ENCODE results near the gene UCN. TPM values are rescaled to one million over a fixed set of nuclear protein-coding genes. Genes with fewer than 3 reads are reported as not detected.

Gene UCN
- total RNA-seq, 3 donors from 2014 or later (not counting 1 experiment from before 2014, with no cell fraction given), result 1.6 to 3.6 (median 2.4) TPM

- H3K9me3 ChIP-seq (ENCODE audit: control insufficient read depth, insufficient read depth, low read length), result no peaks in the 10 kb centered on the region
- Mint-ChIP-seq H3K27ac (no peak overlapping the region), H3K36me3 (no peaks in the 10 kb centered on the region), H3K4me3 (peak overlapping the region; percentile 55), H3K4me1 (peaks cover 22 to 27% of the 10 kb centered on the region in 2 donors), H3K27me3 (ENCODE audit: low read depth in 2 of 2) (peaks cover 42 to 44% of the 10 kb centered on the region in 2 donors), H3K9me3 (no peaks in the 10 kb centered on the region)
- intact Hi-C loops (cut with micrococcal nuclease), result no loop called here
- H3K4me3 ChIP-seq (ENCODE audit: low read length), result peak overlapping the region; percentile 13
- TF ChIP-seq CTCF (IDR thresholded peaks at IDR 0.05), result peak; percentile 17
- H3K27me3 ChIP-seq (ENCODE audit: control insufficient read depth, insufficient read depth, low read length), result peaks cover 31% of the 10 kb centered on the region
- peak; percentile 33 to 87 for DNase-seq
- peaks cover 29% of the 10 kb centered on the region for H3K4me1 ChIP-seq (ENCODE audit: control insufficient read depth, insufficient read depth, low read length)
- 6% methylated on average over 56 of the region's 56 CpGs for WGBS (ENCODE audit: insufficient coverage)
- peak; percentile 54 to 79 (median 71) for ATAC-seq
- H3K27ac ChIP-seq (ENCODE audit: low read length), result no peak overlapping the region
- H3K36me3 ChIP-seq (ENCODE audit: control insufficient read depth, insufficient read depth, low read length), result no peaks in the 10 kb centered on the region
Measured at GRCh38 chr2:27264753-27265535, 43.3 kb downstream of the UCN start.

- no peaks in the 10 kb centered on the region for H3K9me3 ChIP-seq (ENCODE audit: control insufficient read depth, insufficient read depth, low read length)
- 2% methylated on average over 36 of the region's 38 CpGs for WGBS (ENCODE audit: insufficient coverage)
- peak overlapping the region; percentile 13 for H3K4me3 ChIP-seq (ENCODE audit: low read length)
- peaks cover 29% of the 10 kb centered on the region for H3K4me1 ChIP-seq (ENCODE audit: control insufficient read depth, insufficient read depth, low read length)
- intact Hi-C loops (cut with micrococcal nuclease), result no loop called here
- peak in 2 of 3 donors; percentile 34 to 51 for ATAC-seq
- peaks cover 41 to 44% of the 10 kb centered on the region in 2 donors for H3K27me3 Mint-ChIP-seq (ENCODE audit: low read depth in 2 of 2)
- no peaks in the 10 kb centered on the region for H3K36me3 Mint-ChIP-seq
- H3K4me1 Mint-ChIP-seq, result peaks cover 22 to 27% of the 10 kb centered on the region in 2 donors
- H3K9me3 Mint-ChIP-seq, result no peaks in the 10 kb centered on the region
- no peak overlapping the region for H3K27ac Mint-ChIP-seq
- no peak for TF ChIP-seq CTCF (IDR thresholded peaks at IDR 0.05)
- no peak overlapping the region for H3K27ac ChIP-seq (ENCODE audit: low read length)
- no peaks in the 10 kb centered on the region for H3K36me3 ChIP-seq (ENCODE audit: control insufficient read depth, insufficient read depth, low read length)
- peak in 1 of 2 donors; percentile 63 for DNase-seq
- H3K27me3 ChIP-seq (ENCODE audit: control insufficient read depth, insufficient read depth, low read length), result peaks cover 32% of the 10 kb centered on the region
- H3K4me3 Mint-ChIP-seq, result peak overlapping the region; percentile 91
Measured at GRCh38 chr2:27264253-27264752, 43.9 kb downstream of the UCN start.

DNA sequence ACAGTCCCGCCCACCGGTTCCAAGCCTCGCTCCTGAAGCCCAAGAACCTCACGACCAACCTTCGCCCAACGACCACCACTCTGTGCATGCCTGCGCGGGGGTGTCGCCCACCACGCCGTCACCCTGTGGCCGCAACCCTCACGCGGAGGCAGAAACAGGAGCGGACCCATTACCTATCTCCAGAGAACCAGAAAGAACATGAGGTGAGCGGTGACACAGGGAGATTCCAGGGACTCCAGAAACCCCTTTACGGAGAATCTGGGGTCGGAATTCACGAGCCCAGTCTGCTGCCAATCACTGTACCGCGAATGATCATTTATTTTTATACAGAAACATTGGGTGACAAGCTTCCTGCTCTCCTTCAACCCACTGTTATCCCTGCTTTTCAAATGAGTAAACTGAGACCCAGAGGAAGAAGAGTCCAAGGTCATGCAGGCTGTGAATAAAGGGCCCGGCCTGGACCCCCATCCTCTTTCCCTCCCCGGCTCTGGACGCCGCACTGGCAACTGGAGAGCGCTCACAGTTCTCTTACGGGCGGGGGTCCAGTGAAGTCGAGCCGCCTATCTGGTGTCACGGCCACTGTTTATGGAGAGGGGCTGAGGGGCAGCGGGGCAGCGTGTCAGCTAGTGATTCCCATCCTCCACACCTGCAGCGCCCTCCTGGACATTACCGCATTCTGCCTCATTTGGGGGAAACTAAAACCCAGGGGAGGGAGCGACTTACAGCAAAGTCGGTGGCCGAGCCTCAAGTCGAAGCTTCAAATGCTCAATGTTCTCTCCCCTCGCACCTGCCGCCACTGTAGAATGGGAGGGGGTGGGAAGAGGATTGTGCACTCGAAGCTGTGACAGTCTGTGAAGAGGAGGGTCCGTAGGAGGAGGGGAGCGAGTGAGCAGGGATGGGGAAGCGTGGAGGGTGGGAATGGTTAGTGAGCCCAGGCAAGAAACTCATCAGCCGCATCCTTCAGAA lies 44.7 kb downstream of the UCN start:
- Mint-ChIP-seq H3K4me1 (peaks cover 22 to 27% of the 10 kb centered on the region in 2 donors), H3K27me3 (ENCODE audit: low read depth in 2 of 2) (peaks cover 41 to 44% of the 10 kb centered on the region in 2 donors), H3K4me3 (peak overlapping the region; percentile 91), H3K9me3 (no peaks in the 10 kb centered on the region), H3K27ac (peak overlapping the region in 1 of 2 donors; percentile 37), H3K36me3 (no peaks in the 10 kb centered on the region)
- TF ChIP-seq CTCF (IDR thresholded peaks at IDR 0.05), result no peak
- Histone ChIP-seq H3K4me1 (ENCODE audit: control insufficient read depth, insufficient read depth, low read length) (peaks cover 29% of the 10 kb centered on the region), H3K27ac (ENCODE audit: low read length) (no peak overlapping the region), H3K36me3 (ENCODE audit: control insufficient read depth, insufficient read depth, low read length) (no peaks in the 10 kb centered on the region), H3K4me3 (ENCODE audit: low read length) (no peak overlapping the region), H3K9me3 (ENCODE audit: control insufficient read depth, insufficient read depth, low read length) (no peaks in the 10 kb centered on the region), H3K27me3 (ENCODE audit: control insufficient read depth, insufficient read depth, low read length) (peaks cover 35% of the 10 kb centered on the region)
- 3% methylated on average over 45 of the region's 46 CpGs for WGBS (ENCODE audit: insufficient coverage)
- intact Hi-C loops (cut with micrococcal nuclease), result no loop called here
- peak in 1 of 2 donors; percentile 44 for DNase-seq
- no peak for ATAC-seq

Data from natural killer cell (primary cell).